ENCODE measurements around the gene POLR2I.
A peak's percentile ranks its signal among the peaks of the same experiment; 100 is the strongest.

POLR2I gene

DNA sequence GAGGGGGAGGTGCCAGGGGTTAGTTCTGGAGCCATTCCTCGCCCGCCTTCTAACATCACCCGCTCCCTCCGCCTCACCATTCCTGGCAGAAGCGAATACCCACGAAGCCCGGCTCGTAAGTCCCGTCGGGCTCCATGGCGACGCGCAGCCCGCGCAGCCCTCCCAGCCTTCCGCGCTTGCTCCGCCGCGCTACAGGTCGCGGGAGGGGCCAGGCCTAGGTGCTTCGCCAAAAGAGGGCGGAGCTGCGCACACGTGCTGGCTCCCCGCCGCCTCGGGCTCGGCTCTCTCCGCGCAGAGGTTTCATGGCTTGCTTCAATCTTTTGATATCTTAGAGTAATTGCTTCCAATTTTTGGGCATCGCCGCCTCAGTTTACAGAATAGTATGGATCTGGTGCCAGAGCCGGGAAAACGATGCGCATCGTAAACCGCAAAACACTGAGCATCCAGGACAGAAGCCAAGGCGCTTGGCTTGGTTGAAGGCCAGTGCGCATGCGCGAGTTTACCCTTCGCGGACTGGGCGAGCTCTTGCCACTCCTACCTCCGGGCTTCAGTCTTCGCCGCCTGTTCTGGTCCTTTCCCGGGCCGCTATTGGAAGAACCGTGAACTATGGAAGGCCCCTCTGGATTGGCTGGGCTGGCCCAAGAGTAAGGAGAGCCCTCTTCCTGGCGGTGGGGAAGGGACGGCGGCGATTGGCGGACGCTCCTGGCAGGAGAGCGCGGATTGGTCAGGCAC lies at the start of gene POLR2I:
TSS of gene POLR2I (minus strand) at position 155 of the 732 bp plus-strand sequence. CDS start at position 136, 19 bp downstream.
- peak; percentile 98 to 99 for DNase-seq
- TF ChIP-seq POLR2A (IDR thresholded peaks at IDR 0.05; ENCODE audit: low read length) (peak; percentile 73), GATA1 (IDR thresholded peaks at IDR 0.05; ENCODE audit: low read depth, low read length) (no peak)

GRCh38 chr19:36163813-36164212 lies 49.1 kb upstream of the POLR2I start:
- no peak for DNase-seq
- TF ChIP-seq GATA1 (IDR thresholded peaks at IDR 0.05; ENCODE audit: low read depth, low read length) = no peak

DNA sequence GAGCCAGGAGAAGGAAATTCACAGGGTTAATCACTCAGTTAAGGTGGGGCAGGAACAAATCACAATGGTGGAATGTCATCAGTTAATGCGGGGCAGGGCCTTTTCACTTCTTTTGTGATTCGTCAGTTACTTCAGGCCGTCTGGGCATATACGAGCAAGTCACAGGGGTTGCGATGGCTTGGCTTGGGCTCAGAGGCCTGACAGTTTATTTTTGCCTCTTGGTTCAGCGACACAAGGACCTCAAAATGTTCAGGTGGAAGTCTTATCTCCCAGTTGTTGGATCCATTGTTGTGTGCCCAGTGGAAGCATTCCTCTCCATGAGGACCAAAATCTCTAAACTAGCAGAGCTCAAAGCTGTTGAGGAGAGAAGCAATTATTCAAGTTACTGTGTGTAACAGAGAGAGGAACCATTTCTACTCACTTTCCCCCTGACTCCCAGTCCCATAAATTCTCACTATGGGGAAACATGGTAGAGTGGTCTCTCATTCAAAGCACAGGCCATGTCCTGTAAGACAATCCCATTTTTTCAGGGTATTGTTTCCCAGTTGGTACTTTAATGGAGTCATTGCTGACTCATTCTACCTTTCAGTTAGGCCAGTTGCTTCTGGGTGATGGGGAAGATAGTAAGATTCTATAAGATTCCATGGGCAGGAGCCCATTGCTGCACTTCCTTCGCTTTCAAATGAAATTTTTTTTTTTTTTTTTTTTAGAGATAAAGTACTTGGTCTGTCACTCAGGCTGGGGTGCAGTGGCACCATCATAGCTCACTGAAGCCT lies 46.3 kb upstream of the POLR2I start:
- TF ChIP-seq GATA1 (IDR thresholded peaks at IDR 0.05; ENCODE audit: low read depth, low read length) = no peak
- no peak for DNase-seq

DNA sequence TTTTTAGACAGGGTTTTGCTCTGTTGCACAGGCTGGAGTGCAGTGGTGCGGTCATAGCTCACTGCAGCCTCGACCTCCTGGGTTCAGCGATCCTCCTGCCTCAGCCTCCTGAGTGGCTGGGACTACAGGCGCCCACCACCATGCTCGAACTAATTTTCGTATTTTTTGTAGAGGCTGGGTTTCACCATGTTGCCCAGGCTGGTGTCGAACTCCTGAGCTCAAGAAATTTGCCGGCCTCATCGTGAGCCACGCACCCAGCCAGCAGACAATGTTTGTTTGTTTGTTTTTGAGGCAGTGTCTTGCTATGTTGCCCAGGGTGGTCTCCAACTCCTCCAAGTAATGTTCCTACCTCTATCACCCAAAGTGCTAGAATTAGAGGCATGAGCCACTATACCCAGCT lies 38.5 kb upstream of the POLR2I start:
- TF ChIP-seq GATA1 (IDR thresholded peaks at IDR 0.05; ENCODE audit: low read depth, low read length) = no peak
- no peak for TF ChIP-seq POLR2A (IDR thresholded peaks at IDR 0.05; ENCODE audit: low read length)
- DNase-seq = no peak

DNA sequence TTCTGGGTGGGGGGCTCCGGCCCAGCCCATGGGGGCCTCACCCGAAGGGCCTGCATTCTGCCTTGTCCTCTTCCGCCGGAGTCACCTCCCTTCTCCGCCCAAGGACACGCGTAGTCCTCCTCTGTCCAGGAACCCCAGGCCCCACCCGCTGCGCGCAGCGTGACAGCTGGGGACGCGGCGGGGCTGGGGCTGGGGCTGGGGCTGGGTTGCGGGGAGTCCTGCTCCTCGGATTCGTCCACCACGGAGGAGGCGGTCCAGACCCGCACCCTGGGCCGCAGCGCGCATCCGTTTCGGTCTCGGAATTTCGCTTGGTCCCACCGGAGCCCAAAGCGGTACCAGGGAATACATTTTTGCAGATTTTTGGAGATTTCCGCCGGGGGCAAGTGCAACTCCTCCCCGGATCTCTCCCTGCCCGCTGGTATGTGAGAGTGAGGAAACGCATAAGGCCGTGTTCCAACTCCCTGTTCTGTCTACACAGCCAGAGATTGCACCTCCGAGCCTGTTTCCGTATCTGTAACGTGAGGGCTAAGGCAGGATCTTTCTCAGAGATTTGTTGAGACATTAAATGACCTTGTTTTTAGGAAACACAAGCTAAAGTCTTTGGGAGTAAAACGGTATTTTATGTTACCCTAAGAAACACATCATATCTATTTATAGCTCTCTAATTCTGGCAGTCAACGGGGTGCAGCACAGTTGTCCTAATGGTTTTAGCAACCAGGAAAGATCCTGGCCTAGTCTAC lies 37.8 kb upstream of the POLR2I start, which contains the start of gene COX7A1:
TSS of gene COX7A1 (minus strand) at position 96 of the 740 bp plus-strand sequence. CDS start at position 56, 40 bp downstream.
- TF ChIP-seq POLR2A (IDR thresholded peaks at IDR 0.05; ENCODE audit: low read length) (no peak), GATA1 (IDR thresholded peaks at IDR 0.05; ENCODE audit: low read depth, low read length) (no peak)
- DNase-seq = no peak

DNA sequence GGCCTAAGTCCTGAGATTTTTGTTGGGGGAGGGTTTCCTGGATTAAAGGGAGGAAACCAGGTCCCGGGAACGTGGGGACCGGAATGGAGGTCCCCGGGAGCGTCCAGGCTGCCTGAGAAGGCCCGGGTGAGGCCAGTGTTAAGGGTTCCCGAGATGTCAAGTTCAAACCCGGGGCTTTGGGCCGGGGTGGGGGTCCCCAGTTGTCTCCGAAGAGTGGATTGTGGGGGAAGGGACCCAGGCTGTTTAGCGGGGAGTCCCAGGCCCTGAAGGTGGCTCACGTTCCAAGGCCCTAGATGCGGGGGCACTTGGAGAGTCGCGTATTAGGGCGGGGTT lies 37.3 kb upstream of the POLR2I start:
- TF ChIP-seq POLR2A (IDR thresholded peaks at IDR 0.05; ENCODE audit: low read length) = no peak
- DNase-seq = no peak

DNA sequence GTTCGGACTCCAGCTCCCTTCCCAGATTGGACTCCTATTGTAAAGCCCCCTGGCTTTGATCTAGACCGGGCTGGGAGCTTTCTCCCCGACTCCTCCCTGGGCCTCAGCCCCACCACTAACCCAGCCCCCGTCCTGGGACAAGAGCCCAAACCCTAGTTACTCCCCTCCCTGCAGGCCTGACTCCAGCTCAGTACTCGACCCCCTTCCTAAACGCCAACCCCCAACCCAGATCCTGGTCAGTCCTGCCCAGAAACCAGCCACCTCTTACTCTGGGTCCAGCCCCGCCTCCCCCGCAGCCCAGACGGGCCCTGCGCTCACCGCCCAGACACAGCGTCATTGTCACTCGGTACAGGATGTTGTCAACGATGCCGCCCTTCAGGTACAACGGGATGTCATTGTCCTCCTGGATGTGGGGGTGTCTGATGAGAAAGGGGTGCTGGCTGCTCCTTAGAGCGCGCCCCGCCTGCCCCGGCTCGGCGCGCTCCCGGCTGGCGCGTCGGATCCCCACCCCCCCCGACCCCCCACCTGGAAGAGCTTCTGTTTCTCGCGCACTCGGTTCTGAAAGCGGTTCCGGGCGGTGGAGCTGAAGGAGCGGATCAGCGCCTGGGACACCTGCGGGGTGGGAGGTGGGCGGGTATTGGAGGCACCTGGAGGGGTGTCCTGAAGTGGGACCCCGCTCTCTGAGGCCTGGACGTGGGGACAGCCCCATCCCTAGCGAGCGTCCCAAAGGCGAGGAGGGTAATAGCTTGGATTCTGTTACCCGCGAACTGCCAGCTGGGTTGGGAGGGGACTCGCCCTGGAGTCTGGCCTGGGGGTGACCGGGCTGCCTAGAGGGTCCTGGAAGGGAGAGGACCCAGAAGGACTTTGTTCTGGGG lies 36.7 kb upstream of the POLR2I start:
- DNase-seq = no peak
- no peak for TF ChIP-seq GATA1 (IDR thresholded peaks at IDR 0.05; ENCODE audit: low read depth, low read length)

GRCh38 chr19:36150586-36150985 lies 35.9 kb upstream of the POLR2I start:
- TF ChIP-seq GATA1 (IDR thresholded peaks at IDR 0.05; ENCODE audit: low read depth, low read length) = no peak
- TF ChIP-seq POLR2A (IDR thresholded peaks at IDR 0.05; ENCODE audit: low read length) = no peak
- no peak for DNase-seq

- DNase-seq = no peak
- TF ChIP-seq GATA1 (IDR thresholded peaks at IDR 0.05; ENCODE audit: low read depth, low read length) = no peak
- no peak for TF ChIP-seq POLR2A (IDR thresholded peaks at IDR 0.05; ENCODE audit: low read length)
These were observed 35.2 kb upstream of the POLR2I start for GRCh38 chr19:36149673-36150406.

GRCh38 chr19:36144624-36145023 lies 29.9 kb upstream of the POLR2I start:
- TF ChIP-seq POLR2A (IDR thresholded peaks at IDR 0.05; ENCODE audit: low read length) = no peak
- no peak for TF ChIP-seq GATA1 (IDR thresholded peaks at IDR 0.05; ENCODE audit: low read depth, low read length)
- DNase-seq = no peak

DNA sequence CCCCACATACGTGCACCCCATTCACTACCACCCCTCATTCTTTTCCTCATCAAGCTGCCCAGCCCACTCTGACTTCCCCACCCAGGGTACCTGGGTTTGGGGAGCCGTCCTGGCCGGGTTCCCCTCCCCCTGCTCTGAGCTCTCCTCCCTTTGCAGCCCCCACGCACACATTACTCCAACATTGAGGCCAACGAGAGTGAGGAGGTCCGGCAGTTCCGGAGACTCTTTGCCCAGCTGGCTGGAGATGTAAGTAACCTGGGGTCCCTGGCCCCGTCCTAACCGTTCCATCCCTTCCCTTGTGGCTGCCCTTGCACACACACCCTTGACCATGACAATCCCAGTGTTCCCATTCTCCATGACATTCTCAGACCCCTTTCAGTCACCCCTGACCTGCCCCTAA lies 27.8 kb upstream of the POLR2I start:
- DNase-seq = no peak
- no peak for TF ChIP-seq POLR2A (IDR thresholded peaks at IDR 0.05; ENCODE audit: low read length)
- no peak for TF ChIP-seq GATA1 (IDR thresholded peaks at IDR 0.05; ENCODE audit: low read depth, low read length)

DNA sequence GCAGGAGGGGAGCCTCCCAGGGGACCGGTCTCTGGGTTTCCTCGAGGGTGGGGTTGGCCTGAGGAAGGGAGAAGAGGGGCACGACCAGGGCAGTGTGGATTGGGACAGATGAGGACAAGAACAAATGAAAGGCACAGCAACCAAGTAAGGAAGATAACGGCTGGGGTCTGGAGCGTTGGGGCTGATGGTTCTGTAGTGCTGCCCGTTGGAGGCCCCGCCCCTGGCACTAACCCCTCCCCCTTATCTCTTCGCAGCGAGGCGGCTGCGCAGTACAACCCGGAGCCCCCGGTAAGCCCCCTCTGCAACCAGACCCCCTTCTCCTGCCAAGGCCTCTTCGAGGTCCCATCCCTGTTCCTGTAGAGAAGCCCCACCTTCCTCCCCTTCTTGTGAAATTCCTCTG lies 27.4 kb upstream of the POLR2I start:
- no peak for DNase-seq
- no peak for TF ChIP-seq POLR2A (IDR thresholded peaks at IDR 0.05; ENCODE audit: low read length)
- no peak for TF ChIP-seq GATA1 (IDR thresholded peaks at IDR 0.05; ENCODE audit: low read depth, low read length)
